Endothelial cell (in vitro differentiated cells): ENCODE results near the gene OTUD3. TPM values are rescaled to one million over a fixed set of nuclear protein-coding genes. Genes with fewer than 3 reads are reported as not detected.

Source experiments
- DNase-seq: peaks from one replicate; pipeline ENCODE4 v3.0.0; 2021; ENCODE audit warnings: low spot score
- H3K27ac Mint-ChIP-seq: one replicate; pipeline ENCODE4 v1.8.0; 2021; ENCODE audit warnings: mixed read lengths, inconsistent platforms; ENCODE audit not compliant: unreplicated experiment
- H3K27me3 Mint-ChIP-seq: one replicate; pipeline ENCODE4 v1.8.0; 2021; ENCODE audit warnings: mild to moderate bottlenecking, moderate library complexity, mixed read lengths, inconsistent platforms; ENCODE audit not compliant: unreplicated experiment
- H3K36me3 Mint-ChIP-seq: one replicate; pipeline ENCODE4 v1.8.0; 2021; ENCODE audit warnings: mild to moderate bottlenecking, low read depth, mixed read lengths, inconsistent platforms; ENCODE audit not compliant: unreplicated experiment
- H3K4me1 Mint-ChIP-seq: one replicate; pipeline ENCODE4 v1.8.0; 2021; ENCODE audit warnings: mild to moderate bottlenecking, mixed read lengths, inconsistent platforms; ENCODE audit not compliant: unreplicated experiment
- H3K4me3 Mint-ChIP-seq: one replicate; pipeline ENCODE4 v1.8.0; 2021; ENCODE audit warnings: mild to moderate bottlenecking, mixed read lengths, inconsistent platforms; ENCODE audit not compliant: unreplicated experiment
- H3K9me3 Mint-ChIP-seq: one replicate; pipeline ENCODE4 v1.8.0; 2021; ENCODE audit warnings: mixed read lengths, inconsistent platforms; ENCODE audit not compliant: unreplicated experiment
- CTCF ChIP-seq: fragments of 200-600 bp; sonication (generic); IDR thresholded peaks from one replicate; pipeline ENCODE4 v1.5.0; 2021; ENCODE audit warnings: antibody characterized with exemption; ENCODE audit not compliant: unreplicated experiment
- total RNA-seq: library from RNA; stranded (reverse); fragmentation: NEBNext Ultra II Directional; extraction: Animal tissue kit (Norgen Biotek cat#: 25700); gene quantifications from one replicate; pipeline ENCODE4 v1.2.1, GENCODE V29; 2021; ENCODE audit not compliant: unreplicated experiment

OTUD3 gene
- total RNA-seq, 1 donor from 2014 or later, result 12.1 TPM

GRCh38 chr1:19861034-19861433 is 21.2 kb upstream of the OTUD3 start:
- H3K27me3 Mint-ChIP-seq, result peaks cover 4% of the 10 kb centered on the region
- no peaks in the 10 kb centered on the region for H3K9me3 Mint-ChIP-seq
- H3K27ac Mint-ChIP-seq, result no peak overlapping the region
- TF ChIP-seq CTCF, result no peak
- no peaks in the 10 kb centered on the region for H3K36me3 Mint-ChIP-seq
- H3K4me3 Mint-ChIP-seq, result no peak overlapping the region
- peaks cover 2% of the 10 kb centered on the region for H3K4me1 Mint-ChIP-seq
- no peak for DNase-seq

- H3K4me1 Mint-ChIP-seq, result peaks cover 2% of the 10 kb centered on the region
- no peak for DNase-seq
- no peaks in the 10 kb centered on the region for H3K36me3 Mint-ChIP-seq
- peaks cover 4% of the 10 kb centered on the region for H3K27me3 Mint-ChIP-seq
- TF ChIP-seq CTCF, result no peak
- H3K4me3 Mint-ChIP-seq, result no peak overlapping the region
- no peaks in the 10 kb centered on the region for H3K9me3 Mint-ChIP-seq
- no peak overlapping the region for H3K27ac Mint-ChIP-seq
Observed at GRCh38 chr1:19861842-19862530, 20.2 kb upstream of the OTUD3 start.

- Mint-ChIP-seq H3K4me1 (peaks cover 2% of the 10 kb centered on the region), H3K4me3 (no peak overlapping the region), H3K36me3 (no peaks in the 10 kb centered on the region), H3K9me3 (no peaks in the 10 kb centered on the region), H3K27me3 (peaks cover 4% of the 10 kb centered on the region), H3K27ac (no peak overlapping the region)
- DNase-seq, result no peak
- TF ChIP-seq CTCF, result no peak
Observed at GRCh38 chr1:19862944-19863343, 19.3 kb upstream of the OTUD3 start.

GRCh38 chr1:19864570-19865160 is 17.5 kb upstream of the OTUD3 start:
- Mint-ChIP-seq H3K36me3 (no peaks in the 10 kb centered on the region), H3K9me3 (no peaks in the 10 kb centered on the region), H3K4me3 (no peak overlapping the region), H3K27ac (no peak overlapping the region), H3K4me1 (no peaks in the 10 kb centered on the region), H3K27me3 (peaks cover 6% of the 10 kb centered on the region)
- no peak for DNase-seq
- TF ChIP-seq CTCF, result no peak

GRCh38 chr1:19866029-19866428 is 16.2 kb upstream of the OTUD3 start:
- no peaks in the 10 kb centered on the region for H3K9me3 Mint-ChIP-seq
- H3K4me3 Mint-ChIP-seq, result no peak overlapping the region
- no peak for TF ChIP-seq CTCF
- H3K4me1 Mint-ChIP-seq, result no peaks in the 10 kb centered on the region
- DNase-seq, result no peak
- no peaks in the 10 kb centered on the region for H3K36me3 Mint-ChIP-seq
- H3K27ac Mint-ChIP-seq, result no peak overlapping the region
- H3K27me3 Mint-ChIP-seq, result peaks cover 4% of the 10 kb centered on the region
